Measurements from ENCODE around the gene LTBP3.
"Not testable (repeated sequence)": the region's sequence is repeated elsewhere in the genome, so short reads cannot be mapped to it uniquely, and the experiment has no call there.

The LTBP3 gene

GRCh38 chr11:65572356-65573051 is 14.3 kb upstream of the LTBP3 start, which contains the start of gene FAM89B:
Gene FAM89B (plus strand): TSS chr11:65572538. CDS start chr11:65572670, 132 bp downstream.
- in situ Hi-C loops (cut with MboI; ENCODE audit: low sequenced_read_pairs) = no loop called here

GRCh38 chr11:65571940-65572339 is 13.8 kb upstream of the LTBP3 start:
- in situ Hi-C loops (cut with MboI; ENCODE audit: low sequenced_read_pairs) = no loop called here

- in situ Hi-C loops (cut with MboI; ENCODE audit: low sequenced_read_pairs) = no loop called here
These were observed 13.3 kb upstream of the LTBP3 start for GRCh38 chr11:65571420-65571819.

GRCh38 chr11:65569973-65570918 is 12.1 kb upstream of the LTBP3 start, which contains the start of gene ZNRD2:
Gene ZNRD2 (plus strand): TSS chr11:65570477. CDS start chr11:65570492, 15 bp downstream.
- in situ Hi-C loops (cut with MboI; ENCODE audit: low sequenced_read_pairs) = no loop called here

GRCh38 chr11:65569164-65569972 is 11.2 kb upstream of the LTBP3 start:
- in situ Hi-C loops (cut with MboI; ENCODE audit: low sequenced_read_pairs) = no loop called here

- in situ Hi-C loops (cut with MboI; ENCODE audit: low sequenced_read_pairs) = no loop called here
These were observed 7.7 kb upstream of the LTBP3 start for GRCh38 chr11:65565624-65566453.

GRCh38 chr11:65564879-65565559 is 6.9 kb upstream of the LTBP3 start:
- in situ Hi-C loops (cut with MboI; ENCODE audit: low sequenced_read_pairs) = not testable (repeated sequence)

GRCh38 chr11:65563601-65564000 is 5.4 kb upstream of the LTBP3 start:
- in situ Hi-C loops (cut with MboI; ENCODE audit: low sequenced_read_pairs) = no loop called here

- in situ Hi-C loops (cut with MboI; ENCODE audit: low sequenced_read_pairs) = no loop called here
These were observed 4.6 kb upstream of the LTBP3 start for GRCh38 chr11:65562788-65563187.

GRCh38 chr11:65562020-65562419 is 3.9 kb upstream of the LTBP3 start:
- in situ Hi-C loops (cut with MboI; ENCODE audit: low sequenced_read_pairs) = no loop called here

GRCh38 chr11:65560555-65561418 is 2.6 kb upstream of the LTBP3 start:
- in situ Hi-C loops (cut with MboI; ENCODE audit: low sequenced_read_pairs) = no loop called here

GRCh38 chr11:65559951-65560537 is 1.9 kb upstream of the LTBP3 start:
- in situ Hi-C loops (cut with MboI; ENCODE audit: low sequenced_read_pairs) = no loop called here

GRCh38 chr11:65559535-65559934 is 1.4 kb upstream of the LTBP3 start:
- in situ Hi-C loops (cut with MboI; ENCODE audit: low sequenced_read_pairs) = no loop called here

GRCh38 chr11:65558930-65559509 is 861 bp upstream of the LTBP3 start:
- in situ Hi-C loops (cut with MboI; ENCODE audit: low sequenced_read_pairs) = no loop called here

- in situ Hi-C loops (cut with MboI; ENCODE audit: low sequenced_read_pairs) = no loop called here
These were observed 718 bp downstream of the LTBP3 start for GRCh38 chr11:65557280-65558001.

GRCh38 chr11:65556470-65557279 is 1.5 kb downstream of the LTBP3 start:
- in situ Hi-C loops (cut with MboI; ENCODE audit: low sequenced_read_pairs) = no loop called here

Data from HL-60/S4 treated with retinoic acid at 250 ng/mL for 4 days and 3 days (cell line).